Uterus (tissue), 2 donors: Measurements from ENCODE around the gene KRTAP10-12.

Experiments used
- POLR2A ChIP-seq, 2 donors: fragments of 450-650 bp; IDR thresholded peaks; one replicate each; pipeline ENCODE4 v1.6.1; 2016; ENCODE audit warnings: antibody characterized with exemption in 2 of 2, mild to moderate bottlenecking in 1 of 2, moderate library complexity in 1 of 2
- TF ChIP-seq, protein P1 (sequence below), 4 experiments: fragments of 200-600 bp in 2 of 4; fragments of 450-650 bp in 2 of 4; sonication (generic) in 2 of 4; IDR thresholded peaks; one replicate each; pipeline ENCODE4 v1.5.1; 2016 to 2019; ENCODE audit warnings: antibody characterized with exemption in 4 of 4, mild to moderate bottlenecking in 2 of 4, moderate library complexity in 1 of 4

DNA sequence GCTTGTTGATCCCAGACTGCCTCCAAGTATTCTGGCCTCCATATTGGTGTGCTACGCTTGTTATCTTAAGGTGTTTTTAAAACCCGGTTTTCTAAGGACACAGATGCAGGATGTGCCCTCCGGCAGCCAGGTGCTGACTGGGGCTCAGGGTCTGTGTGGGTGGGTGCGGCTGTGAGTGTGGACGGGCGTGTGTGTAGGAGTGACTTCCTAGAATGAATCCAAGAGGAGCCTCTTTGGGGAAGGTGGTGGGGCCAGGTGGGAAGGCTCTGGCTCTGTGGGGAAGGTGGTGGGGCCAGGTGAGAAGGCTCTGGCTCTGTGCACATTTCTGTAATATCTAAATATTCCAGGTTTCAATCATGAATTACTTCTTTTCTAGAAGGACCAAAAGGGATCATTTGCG is 27.2 kb downstream of the KRTAP10-12 start:
- TF ChIP-seq, protein P1, sequence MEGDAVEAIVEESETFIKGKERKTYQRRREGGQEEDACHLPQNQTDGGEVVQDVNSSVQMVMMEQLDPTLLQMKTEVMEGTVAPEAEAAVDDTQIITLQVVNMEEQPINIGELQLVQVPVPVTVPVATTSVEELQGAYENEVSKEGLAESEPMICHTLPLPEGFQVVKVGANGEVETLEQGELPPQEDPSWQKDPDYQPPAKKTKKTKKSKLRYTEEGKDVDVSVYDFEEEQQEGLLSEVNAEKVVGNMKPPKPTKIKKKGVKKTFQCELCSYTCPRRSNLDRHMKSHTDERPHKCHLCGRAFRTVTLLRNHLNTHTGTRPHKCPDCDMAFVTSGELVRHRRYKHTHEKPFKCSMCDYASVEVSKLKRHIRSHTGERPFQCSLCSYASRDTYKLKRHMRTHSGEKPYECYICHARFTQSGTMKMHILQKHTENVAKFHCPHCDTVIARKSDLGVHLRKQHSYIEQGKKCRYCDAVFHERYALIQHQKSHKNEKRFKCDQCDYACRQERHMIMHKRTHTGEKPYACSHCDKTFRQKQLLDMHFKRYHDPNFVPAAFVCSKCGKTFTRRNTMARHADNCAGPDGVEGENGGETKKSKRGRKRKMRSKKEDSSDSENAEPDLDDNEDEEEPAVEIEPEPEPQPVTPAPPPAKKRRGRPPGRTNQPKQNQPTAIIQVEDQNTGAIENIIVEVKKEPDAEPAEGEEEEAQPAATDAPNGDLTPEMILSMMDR (IDR thresholded peaks at IDR 0.05), result no peak
- no peak for TF ChIP-seq POLR2A (IDR thresholded peaks at IDR 0.05)
